GM21515 (cell line): ENCODE measurements around the gene LCLAT1.
"Not testable (repeated sequence)": the region's sequence is repeated elsewhere in the genome, so short reads cannot be mapped to it uniquely, and the experiment has no call there.

Experiments
- ATAC-seq: cut with Tn5 transposase; IDR thresholded peaks from one replicate; pipeline ENCODE4 v1.9.1; 2021; ENCODE audit not compliant: unreplicated experiment

Gene LCLAT1

DNA sequence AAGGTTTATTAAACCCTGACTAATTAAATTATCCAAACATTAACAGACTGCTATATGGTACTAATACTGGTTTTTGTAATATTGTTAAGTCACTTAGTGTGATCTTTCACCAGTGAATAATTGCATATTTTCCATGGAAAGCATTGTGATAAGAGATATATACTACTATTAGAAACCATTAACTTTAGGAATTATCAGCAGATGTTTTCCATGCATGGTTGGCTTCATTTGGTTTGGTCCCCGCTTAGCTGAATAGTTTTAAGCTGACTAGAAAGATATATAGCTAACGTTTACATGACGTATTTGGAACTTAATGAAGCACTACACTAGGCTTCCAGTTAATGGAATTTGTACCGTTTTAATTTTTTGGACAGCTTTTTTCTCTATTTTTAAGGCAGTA is 37.9 kb downstream of the LCLAT1 start:
- no peak for ATAC-seq

DNA sequence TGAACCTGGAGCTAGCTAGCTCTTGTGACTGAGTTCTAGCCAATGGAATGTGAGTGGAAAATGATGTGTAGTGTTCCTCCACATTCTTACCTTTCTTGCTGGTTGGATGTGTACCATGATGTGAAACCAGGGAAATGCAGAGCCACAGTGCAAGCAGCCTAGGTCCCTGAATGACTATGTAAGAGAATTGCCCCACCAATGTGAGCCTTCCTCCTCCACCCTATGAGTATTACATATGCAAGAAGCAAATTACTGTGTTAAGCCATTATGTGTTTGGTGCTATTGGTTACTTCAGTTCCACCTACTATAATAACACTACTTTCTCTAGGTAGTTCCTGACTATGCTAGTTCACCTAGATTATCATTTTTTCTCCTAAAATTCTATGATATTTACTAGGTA is 39.6 kb downstream of the LCLAT1 start:
- ATAC-seq: no peak

DNA sequence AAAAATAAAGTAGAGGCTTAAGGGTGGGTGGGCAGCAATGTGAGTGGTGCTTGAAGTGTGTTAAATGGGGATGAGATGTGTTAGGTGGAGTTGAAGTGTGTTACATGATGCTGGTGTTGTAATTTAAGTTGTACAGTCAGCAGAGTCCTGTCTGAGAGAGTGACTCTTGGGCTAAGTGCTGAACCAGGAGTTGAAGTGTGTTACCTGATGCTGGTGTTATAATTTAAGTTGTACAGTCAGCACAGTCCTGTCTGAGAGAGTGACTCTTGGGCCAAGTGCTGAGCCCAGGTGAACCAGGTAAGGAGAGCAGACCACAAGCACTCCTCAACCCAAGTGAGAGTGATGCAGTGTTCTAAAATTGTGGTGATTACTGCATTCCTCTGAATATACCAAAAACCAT is 40.6 kb downstream of the LCLAT1 start:
- no peak for ATAC-seq

DNA sequence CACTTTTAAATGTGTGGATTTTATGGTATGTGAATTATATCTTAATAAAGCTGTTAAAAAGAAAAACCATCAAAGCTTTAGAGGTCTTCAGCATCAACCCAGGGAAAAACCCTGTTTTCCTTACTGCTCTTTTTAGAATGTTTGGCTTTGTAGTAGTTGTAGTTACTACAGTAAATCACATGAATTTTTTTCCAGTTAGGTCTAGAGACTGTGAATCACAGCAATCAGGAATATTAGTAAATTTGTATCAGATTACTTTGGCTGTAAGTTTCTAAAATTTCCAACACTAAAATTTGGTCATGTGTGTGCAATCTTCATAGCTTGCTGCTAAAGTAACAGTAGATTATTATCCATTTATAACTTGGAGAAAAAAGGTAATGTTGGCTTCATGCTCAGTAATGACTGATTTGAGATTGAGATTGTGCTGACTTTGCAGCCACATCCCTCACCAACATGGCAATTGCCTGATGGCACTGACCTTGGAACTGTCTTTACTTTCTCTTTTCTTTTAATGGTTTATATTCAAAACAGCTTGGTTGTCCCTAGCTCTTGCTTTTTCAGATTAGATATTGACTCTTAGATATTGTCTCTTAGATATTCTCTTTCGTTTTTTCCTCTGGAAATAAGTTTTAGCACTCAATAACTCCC is 41.1 kb downstream of the LCLAT1 start:
- ATAC-seq: no peak

DNA sequence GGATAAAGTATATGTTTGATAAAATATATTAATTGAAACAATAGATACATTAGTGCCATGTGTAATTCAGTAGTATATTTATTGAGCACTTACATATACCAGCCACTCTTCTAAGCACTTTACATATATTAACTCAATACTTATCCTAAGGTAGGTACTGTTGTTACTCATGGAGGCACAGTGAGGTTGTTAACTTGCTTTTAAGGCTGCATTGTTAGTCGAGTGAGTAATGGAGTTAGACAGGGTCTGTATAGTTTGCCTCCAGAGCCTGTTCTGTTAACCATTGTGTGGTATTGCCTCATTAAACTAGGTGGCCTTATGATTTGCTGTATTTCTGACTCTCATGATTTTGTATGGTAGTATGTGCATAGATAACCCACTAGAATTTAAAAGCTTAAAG is 44.2 kb downstream of the LCLAT1 start:
- no peak for ATAC-seq

DNA sequence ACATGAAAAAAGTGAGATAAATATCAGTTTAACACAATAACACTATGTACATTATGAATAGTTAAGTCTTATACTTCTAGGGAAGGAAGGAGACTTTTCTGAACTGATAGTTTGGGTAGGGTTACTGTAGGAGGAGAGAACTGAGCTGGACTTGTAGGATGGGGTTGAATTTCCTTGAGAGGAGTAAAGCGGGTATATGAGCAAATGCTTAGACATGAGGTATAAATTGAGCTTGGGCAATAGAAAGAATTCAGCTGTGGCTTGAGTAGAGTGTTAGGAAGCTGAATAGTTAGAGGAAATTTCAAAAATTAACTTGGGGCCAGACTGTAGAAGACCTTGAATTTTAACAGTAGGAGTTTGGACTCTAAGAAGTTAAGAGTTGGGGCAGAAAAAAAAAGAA is 45.1 kb downstream of the LCLAT1 start:
- ATAC-seq: no peak

DNA sequence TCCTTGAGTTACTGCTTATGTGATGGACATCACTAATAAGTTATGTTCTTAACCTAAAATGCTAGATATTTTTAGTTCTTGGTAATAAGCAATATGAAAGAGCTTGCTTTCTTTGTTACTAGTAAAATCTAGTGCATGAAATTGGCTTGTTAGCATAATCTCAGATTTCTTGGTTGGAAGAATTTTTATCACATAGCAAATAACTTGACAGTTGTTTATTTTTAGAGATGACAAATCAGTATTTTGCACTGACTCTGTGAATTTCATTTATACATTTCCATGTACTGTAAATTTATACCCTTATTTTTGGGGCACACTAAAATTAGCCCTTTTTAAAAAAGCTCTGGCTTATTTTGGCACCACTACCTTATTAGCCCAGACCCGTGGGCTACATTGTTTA is 45.6 kb downstream of the LCLAT1 start:
- ATAC-seq: no peak

DNA sequence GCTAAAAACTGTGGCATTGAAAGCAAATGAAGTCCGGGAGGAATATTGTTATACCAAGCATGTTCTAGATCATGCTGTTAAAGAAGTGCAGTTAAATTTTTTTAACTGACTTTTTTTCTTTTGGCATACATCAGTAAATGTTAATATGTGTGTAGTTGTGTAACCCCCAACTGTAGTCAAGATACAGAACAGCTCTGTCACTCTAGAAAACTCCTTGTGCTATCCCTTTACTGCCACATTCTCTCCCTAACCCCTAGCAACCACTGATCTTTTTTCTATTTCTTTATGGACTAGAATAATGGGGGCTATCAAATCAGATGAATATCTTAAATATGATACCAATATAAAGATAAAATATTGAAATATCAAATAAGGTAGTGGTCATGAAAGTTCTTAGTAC is 46.4 kb downstream of the LCLAT1 start:
- no peak for ATAC-seq

DNA sequence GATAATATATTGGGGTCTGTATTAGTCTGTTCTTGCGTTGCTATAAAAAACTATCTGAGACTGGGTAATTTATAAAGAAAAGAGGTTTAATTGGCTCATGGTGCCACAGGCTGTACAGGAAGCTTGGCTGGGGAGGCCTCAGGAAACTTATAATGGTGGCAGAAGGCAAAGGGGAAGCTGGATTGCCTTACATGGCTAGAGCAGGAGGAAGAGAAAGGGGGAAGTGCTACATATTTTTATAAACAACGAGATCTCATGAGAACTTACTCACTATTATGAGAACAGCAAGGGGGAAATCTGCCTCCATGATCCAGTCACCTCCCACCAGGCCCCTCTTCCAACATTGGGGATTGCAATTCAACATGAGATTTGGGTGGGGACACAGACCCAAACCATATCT is 48.9 kb downstream of the LCLAT1 start:
- not testable (repeated sequence) for ATAC-seq

DNA sequence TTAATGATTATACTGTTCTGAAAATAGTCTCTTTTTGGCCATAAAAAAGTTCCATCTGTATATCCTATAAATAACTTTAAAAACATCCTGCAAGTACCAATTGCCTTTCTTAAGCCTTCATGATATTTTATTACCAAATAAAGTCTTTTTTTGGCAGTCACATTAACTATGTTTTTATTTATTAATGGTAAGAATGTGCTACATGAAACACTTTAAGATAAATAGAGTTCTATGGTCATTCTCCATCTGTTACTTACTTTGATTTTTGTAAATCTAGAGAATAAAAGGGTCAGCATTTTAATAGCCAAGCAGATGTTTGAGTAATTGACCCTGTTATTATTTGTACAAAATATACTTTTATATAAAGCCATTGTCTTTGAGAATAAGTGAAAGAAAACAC is 52.6 kb downstream of the LCLAT1 start:
- ATAC-seq: no peak

DNA sequence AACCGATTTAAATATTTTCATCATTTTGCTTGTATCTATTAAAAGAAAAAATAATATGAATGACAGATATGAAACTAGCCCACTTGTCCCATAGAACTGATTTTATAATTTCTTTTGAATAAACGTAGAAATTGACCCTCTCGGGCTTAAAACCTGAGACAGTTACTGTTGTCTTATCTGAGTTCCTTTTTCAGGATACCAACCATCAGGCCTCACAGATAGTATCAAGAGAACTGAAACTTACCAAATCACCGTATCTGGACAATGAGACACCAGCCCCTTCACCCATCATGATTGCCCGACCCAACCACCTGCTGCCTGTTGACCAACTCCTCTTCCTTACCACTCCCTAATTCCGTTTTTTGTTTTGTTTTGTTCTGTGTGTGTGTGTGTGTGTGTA is 53.7 kb downstream of the LCLAT1 start:
- ATAC-seq: no peak

DNA sequence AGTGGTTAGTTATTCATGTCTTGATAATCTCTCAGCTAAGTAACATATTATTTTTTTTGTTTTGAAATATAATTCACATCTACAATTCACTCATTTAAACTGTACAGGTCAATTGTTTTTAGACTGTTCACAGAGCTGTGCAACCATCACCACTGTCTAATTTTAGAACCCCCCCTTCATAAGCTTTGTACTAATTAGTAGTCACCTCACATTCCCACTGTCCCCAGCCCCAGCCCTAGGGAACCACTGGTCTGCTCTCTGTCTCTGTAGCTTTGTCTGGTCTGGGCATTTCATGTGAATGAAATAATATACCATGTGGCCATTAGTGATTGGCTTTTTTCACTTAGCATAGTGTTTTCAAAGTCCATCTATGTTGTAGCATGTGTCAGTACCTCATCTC is 55.3 kb downstream of the LCLAT1 start:
- ATAC-seq: no peak

DNA sequence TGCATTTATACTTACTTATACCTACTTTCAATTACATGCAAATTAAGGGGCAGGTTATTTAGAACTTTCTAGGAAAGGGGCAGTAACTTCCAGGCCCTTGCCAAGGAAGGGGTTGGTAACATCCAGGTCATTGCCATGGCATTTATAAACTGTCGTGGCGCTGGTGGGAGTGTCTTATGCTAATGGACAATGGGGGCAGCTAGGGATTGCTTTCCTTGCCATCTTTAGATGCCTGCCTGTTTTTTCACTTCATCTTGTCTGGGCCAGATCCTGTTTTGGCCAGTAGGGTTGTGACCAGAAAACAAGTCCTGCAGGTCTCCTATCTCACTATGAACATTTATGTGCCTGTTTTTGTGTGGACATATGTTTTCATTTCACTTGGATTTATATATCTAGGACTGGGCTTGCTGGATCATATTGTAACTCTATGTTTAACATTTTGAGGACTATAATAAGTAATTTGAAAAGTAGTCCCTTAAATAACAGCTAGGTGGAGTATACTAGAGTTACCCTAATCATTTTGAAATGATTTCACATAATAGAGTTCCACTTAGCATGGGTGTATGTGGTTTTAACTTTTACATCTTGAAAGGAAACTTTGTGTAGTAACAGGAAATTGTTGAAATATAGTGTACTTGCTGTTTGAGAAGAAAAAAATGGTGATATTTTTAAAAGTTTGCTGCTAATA is 56.1 kb downstream of the LCLAT1 start:
- no peak for ATAC-seq

DNA sequence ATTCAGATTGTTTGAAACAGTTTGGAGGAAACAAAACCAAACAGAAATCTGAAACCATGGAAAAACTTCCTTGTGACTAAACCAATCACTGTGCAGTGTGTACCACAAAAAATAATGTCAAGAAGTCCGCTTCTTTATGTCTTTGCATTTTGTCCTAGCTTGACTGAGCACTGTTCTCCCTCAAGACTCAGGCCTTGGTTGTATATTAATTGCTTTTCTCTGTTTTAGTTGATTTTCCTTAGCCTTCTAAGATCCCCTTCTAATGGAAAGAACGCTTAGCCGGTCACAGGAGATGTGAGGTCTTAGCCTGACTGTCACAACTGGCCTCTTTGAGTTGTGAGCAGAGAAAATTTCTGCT is 56.6 kb downstream of the LCLAT1 start:
- ATAC-seq: no peak

DNA sequence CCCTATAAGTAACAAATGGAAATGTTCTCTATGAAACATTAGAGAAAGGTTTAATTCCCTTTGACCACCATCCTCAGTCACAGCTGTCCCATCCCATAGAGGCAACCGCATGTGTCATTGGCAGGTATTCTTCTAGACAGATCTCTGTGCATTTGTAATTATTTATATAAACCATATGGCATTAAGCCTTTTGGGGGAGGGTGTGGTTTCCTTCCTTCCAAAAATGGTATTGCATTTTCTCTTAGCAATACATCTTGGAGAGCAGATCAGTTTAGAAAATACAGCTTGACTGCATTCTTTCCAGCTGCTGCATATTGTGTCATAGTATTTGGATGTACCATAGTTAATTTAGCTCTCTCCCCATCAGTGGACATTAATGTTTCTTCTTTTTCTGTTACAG is 57.7 kb downstream of the LCLAT1 start:
- no peak for ATAC-seq

DNA sequence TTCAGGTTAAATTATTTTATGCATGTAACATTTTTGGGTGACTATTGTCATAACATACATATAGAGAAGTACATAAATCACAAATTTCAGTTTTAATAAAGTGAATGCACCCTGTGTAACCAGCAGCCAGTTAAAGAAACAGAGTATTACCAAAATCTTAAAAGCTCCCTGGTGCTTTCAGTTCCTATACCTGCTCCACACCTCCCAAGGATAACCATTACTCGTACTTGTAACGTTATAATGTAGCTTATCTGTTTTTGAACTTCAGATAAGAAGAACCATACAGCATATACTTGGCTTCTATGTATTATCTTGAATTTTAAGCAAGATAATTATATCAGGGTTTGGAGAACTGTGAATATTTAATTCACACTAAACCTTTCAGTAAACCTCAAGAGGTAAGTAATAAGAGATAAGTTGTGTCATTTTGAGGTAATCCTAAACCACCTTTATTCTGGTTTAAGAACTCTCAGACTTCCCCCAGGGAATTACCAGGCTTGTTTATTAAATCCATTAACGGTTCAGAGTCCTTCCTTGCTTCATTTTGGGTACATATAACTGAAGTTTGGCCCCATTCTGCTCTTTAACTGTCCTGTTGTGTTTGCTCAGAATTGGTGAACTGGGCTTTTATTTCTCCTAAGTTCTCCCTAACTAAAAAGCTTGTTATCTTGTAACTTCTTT is 58.6 kb downstream of the LCLAT1 start:
- ATAC-seq: no peak

DNA sequence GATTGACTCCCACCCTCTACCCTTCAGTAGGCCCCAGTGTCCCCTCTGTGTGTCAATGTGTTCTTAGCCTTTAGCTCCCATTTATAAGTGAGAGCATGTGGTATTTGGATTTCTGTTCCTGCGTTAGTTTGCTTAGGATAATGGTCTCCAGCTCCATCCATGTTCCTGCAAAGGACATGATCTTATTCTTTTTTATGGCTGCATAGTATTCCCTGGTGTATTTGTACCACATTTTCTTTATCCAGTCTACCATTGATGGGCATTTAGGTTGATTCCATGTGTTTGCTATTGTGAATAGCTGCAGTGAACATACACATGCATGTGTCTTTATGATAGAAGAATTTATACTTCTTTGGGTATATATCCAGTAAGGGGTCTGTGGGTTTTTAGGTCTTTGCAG is 60.4 kb downstream of the LCLAT1 start:
- not testable (repeated sequence) for ATAC-seq

DNA sequence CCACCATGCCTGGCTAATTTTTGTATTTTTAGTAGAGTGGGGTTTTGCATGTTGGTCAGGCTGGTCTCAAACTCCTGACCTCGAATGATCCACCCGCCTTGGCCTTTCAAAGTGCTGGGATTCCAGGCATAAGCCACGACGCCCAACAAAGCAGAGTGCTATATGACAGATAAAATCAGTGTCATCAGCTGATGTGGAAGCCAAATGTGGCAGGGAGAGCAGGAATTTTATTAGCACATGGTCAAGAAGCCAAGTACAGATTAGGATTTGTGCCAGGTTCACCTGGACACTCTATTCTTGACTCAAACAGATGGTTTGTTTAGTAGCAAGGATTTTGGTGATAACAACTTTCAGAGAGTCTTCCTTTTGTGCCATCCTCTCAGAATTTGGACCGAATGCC is 62.7 kb downstream of the LCLAT1 start:
- no peak for ATAC-seq

DNA sequence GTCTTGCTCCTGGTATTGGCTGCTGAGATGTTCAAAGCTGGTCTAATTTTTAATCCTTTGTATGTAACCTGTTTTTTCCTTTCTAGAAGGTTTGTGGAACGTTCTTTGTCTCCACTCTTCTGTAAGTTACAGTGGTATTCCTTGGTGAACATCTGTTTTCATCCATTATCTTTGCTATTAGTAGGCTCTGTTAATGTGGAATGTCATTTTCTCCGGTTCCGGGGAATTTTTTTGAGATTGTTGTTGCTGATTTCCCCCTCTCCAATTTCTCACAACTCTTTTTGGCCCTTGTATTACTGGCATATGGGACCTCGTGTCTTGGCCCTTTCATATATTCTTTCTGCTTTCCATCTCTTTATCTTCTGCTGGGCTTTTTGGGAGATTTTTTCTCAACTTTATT is 63.4 kb downstream of the LCLAT1 start:
- no peak for ATAC-seq

DNA sequence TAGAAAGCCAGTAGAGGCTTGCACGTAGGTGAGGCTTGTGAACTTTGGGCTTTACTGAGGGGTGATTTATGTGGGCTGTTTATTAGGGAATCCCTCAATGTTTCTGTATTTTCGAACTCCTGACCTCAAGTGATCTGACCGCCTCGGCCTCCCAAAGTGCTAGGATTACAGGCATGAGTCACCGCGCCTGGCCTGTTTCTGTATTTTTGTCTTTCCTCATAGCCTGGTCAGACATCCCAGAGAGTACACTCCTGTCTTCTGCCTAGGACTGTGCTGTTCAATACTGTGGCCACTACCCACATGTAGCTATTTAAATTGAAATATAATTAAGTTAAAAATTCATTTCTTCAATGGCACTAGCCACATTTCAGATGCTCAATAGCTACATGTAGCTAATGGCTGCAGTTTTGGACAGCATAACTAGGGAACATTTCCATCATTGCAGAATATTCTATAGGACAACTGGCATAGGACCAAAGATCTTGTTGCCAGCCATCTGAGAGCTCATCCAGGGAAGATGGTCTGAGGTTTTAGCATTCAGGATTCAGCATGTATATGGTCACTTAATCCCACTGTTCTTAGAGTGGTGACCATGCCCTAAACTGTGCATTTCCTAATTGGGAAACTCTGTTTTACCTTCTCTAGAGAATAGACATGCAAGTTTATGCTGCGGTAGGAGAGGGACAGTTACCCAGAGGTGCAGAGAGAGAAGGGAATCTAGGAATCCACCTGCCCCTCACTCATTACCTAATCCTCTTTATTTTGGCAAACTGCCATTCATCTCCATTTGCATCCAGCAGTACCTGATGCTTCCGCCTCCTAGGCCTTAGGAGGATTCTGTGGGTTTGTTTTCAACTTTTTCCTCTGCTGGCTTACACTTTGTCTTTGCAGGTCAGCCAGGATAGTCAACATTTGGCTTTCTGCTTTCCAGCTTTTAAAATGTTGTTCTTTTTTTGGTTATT is 64.4 kb downstream of the LCLAT1 start:
- ATAC-seq: no peak

DNA sequence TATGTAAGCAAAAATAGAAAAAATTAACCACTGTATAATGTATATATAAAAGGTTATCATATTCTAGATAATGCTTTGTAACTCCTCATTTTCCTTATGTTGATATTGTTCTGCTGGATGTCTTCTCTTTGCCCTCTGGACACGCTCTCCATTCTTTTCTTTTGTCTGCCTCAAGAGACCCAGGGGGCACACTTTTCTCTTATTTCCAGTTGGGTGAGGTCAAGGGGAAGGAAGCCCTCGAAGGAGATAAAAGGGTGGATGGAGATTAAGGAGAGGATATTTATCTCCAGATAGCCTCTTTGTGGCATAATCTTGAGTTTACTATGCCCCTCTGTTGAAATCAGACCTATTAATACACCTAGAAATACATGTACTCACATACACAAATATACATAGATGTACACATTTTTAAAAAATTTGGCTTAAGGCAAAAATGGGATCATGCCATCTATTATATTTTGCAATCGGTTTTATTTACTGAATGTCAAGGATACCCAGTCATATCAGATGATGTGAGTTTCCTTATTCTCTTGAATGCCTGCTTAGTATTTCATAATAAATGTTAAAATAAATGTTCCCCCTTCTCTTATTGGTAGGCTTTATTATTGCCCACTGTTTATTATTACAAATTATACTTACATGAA is 65.3 kb downstream of the LCLAT1 start:
- no peak for ATAC-seq
